ENCODE results near the gene ENOSF1.

The ENOSF1 gene

DNA sequence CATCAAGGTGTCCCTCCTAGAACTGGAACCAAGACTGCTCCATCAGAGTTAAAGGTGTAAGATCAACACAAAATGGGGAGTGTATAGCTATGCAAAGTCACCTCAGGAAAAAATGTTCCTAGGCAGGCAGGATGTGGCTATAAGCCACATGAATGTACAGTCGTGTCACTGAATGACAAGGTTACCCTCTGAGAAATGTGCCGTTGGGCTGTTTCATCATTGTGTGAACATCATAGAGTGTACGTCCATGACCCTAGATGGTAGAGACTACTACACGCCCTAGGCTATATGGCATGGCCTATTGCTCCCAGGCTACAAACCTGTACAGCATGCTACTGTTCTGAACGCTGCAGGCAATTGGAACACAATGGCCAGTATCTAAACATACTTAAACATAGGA lies 30.4 kb downstream of the ENOSF1 start:
- Histone ChIP-seq H3K27me3 (ENCODE audit: control insufficient read depth, low read length) (no peaks in the 10 kb centered on the region), H3K9me3 (ENCODE audit: control insufficient read depth, insufficient read depth, low read length) (no peaks in the 10 kb centered on the region), H3K36me3 (ENCODE audit: control insufficient read depth, low read length) (peaks cover 7% of the 10 kb centered on the region; the same call in 1 of the 2 replicates), H3K9me2 (replicated peaks; ENCODE audit: control insufficient read depth, low read length) (no peaks in the 10 kb centered on the region), H3F3A (ENCODE audit: control insufficient read depth, insufficient read depth) (peaks cover 11% of the 10 kb centered on the region), H4K20me1 (ENCODE audit: control insufficient read depth, insufficient read depth, low read depth, low read length) (no peaks in the 10 kb centered on the region; the same call in 1 of the 2 replicates), H3K4me2 (ENCODE audit: low read length) (no peak overlapping the region), H3K4me3 (ENCODE audit: low read length) (no peak overlapping the region), H3K27ac (ENCODE audit: low read depth, low read length) (no peak overlapping the region), H3K4me1 (ENCODE audit: control insufficient read depth, low read length) (no peaks in the 10 kb centered on the region), H3K79me2 (ENCODE audit: control insufficient read depth, low read length) (no peaks in the 10 kb centered on the region)
- no peak for TF ChIP-seq EZH2phosphoT487 (IDR thresholded peaks at IDR 0.05; ENCODE audit: borderline replicate concordance, low read length)
- TF ChIP-seq, protein P1, sequence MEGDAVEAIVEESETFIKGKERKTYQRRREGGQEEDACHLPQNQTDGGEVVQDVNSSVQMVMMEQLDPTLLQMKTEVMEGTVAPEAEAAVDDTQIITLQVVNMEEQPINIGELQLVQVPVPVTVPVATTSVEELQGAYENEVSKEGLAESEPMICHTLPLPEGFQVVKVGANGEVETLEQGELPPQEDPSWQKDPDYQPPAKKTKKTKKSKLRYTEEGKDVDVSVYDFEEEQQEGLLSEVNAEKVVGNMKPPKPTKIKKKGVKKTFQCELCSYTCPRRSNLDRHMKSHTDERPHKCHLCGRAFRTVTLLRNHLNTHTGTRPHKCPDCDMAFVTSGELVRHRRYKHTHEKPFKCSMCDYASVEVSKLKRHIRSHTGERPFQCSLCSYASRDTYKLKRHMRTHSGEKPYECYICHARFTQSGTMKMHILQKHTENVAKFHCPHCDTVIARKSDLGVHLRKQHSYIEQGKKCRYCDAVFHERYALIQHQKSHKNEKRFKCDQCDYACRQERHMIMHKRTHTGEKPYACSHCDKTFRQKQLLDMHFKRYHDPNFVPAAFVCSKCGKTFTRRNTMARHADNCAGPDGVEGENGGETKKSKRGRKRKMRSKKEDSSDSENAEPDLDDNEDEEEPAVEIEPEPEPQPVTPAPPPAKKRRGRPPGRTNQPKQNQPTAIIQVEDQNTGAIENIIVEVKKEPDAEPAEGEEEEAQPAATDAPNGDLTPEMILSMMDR (IDR thresholded peaks at IDR 0.05; ENCODE audit: low read depth, low read length, poor library complexity, severe bottlenecking) = no peak

DNA sequence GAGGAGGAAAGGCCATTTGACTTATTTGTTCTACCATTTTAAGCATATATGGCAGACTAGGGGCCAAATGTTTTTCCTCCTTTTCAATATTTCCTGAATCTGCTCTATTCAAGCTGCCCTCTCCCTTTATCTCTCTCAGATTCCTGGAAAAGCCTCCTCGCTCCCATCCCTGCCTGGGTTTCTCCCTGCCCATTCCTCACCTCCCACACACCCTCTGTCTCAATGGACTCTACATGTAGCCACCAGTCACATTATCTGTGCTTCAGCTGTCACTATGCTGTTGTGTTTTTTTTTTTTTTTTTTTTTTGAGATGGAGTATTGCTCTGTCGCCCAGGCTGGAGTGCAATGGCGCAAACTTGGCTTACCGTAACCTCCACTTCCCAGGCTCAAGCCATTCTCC lies 32.0 kb downstream of the ENOSF1 start:
- H3K9me3 ChIP-seq (ENCODE audit: control insufficient read depth, insufficient read depth, low read length) = no peaks in the 10 kb centered on the region
- peaks cover 21% of the 10 kb centered on the region for H3K36me3 ChIP-seq (ENCODE audit: control insufficient read depth, low read length)
- no peaks in the 10 kb centered on the region; the same call in 1 of the 2 replicates for H4K20me1 ChIP-seq (ENCODE audit: control insufficient read depth, insufficient read depth, low read depth, low read length)
- H3K4me2 ChIP-seq (ENCODE audit: low read length) = no peak overlapping the region
- H3K27me3 ChIP-seq (ENCODE audit: control insufficient read depth, low read length) = no peaks in the 10 kb centered on the region
- no peaks in the 10 kb centered on the region for H3K79me2 ChIP-seq (ENCODE audit: control insufficient read depth, low read length)
- no peaks in the 10 kb centered on the region for H3K4me1 ChIP-seq (ENCODE audit: control insufficient read depth, low read length)
- no peak overlapping the region for H3K27ac ChIP-seq (ENCODE audit: low read depth, low read length)
- H3F3A ChIP-seq (ENCODE audit: control insufficient read depth, insufficient read depth) = peaks cover 18% of the 10 kb centered on the region
- H3K9me2 ChIP-seq (replicated peaks; ENCODE audit: control insufficient read depth, low read length) = no peaks in the 10 kb centered on the region
- no peak overlapping the region for H3K4me3 ChIP-seq (ENCODE audit: low read length)
- TF ChIP-seq, protein P1 (IDR thresholded peaks at IDR 0.05; ENCODE audit: low read depth, low read length, poor library complexity, severe bottlenecking) = no peak
- no peak for TF ChIP-seq EZH2phosphoT487 (IDR thresholded peaks at IDR 0.05; ENCODE audit: borderline replicate concordance, low read length)

DNA sequence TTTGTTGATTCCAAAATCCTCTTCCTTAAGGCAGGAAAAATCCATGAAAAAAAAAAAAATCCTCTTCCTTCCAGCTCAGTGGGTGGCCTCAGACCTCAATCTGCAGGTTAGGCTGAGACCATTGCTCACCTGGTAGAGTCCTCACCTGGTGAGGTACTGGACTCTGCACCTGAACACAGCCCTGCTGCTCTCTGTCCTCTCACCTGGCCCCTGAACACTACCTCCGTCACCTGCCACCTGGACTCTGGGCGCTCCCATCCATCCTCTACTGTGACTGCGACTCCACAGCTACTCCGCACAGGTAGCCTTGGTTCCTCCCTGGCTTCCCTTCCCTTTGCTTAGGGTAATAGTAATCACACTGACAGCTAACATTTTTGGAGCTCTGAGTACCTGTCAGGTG lies 32.9 kb downstream of the ENOSF1 start:
- peaks cover 29% of the 10 kb centered on the region for H3K36me3 ChIP-seq (ENCODE audit: control insufficient read depth, low read length)
- no peaks in the 10 kb centered on the region; the same call in 1 of the 2 replicates for H4K20me1 ChIP-seq (ENCODE audit: control insufficient read depth, insufficient read depth, low read depth, low read length)
- no peaks in the 10 kb centered on the region for H3K9me3 ChIP-seq (ENCODE audit: control insufficient read depth, insufficient read depth, low read length)
- H3K27me3 ChIP-seq (ENCODE audit: control insufficient read depth, low read length) = no peaks in the 10 kb centered on the region
- TF ChIP-seq, protein P1 (IDR thresholded peaks at IDR 0.05; ENCODE audit: low read depth, low read length, poor library complexity, severe bottlenecking) = no peak
- TF ChIP-seq EZH2phosphoT487 (IDR thresholded peaks at IDR 0.05; ENCODE audit: borderline replicate concordance, low read length) = no peak
- H3K27ac ChIP-seq (ENCODE audit: low read depth, low read length) = no peak overlapping the region
- H3K79me2 ChIP-seq (ENCODE audit: control insufficient read depth, low read length) = no peaks in the 10 kb centered on the region
- H3K4me1 ChIP-seq (ENCODE audit: control insufficient read depth, low read length) = no peaks in the 10 kb centered on the region
- H3K4me2 ChIP-seq (ENCODE audit: low read length) = no peak overlapping the region
- no peaks in the 10 kb centered on the region for H3K9me2 ChIP-seq (replicated peaks; ENCODE audit: control insufficient read depth, low read length)
- H3F3A ChIP-seq (ENCODE audit: control insufficient read depth, insufficient read depth) = peaks cover 24% of the 10 kb centered on the region
- no peak overlapping the region for H3K4me3 ChIP-seq (ENCODE audit: low read length)

Data from DOHH2 (cell line).